ENCODE measurements around the gene CTDP1. TPM values are rescaled to one million over a fixed set of nuclear protein-coding genes. Genes with fewer than 3 reads are reported as not detected.

CTDP1 gene
- total RNA-seq, 4 donors from 2014 or later = 16.7 to 25.3 (median 21.6) TPM

GRCh38 chr18:79774111-79774510, 94.5 kb downstream of the CTDP1 start:
- Histone ChIP-seq H3K27me3 (peaks cover 83% of the 10 kb centered on the region), H3K4me1 (no peaks in the 10 kb centered on the region), H3K9me3 (peaks cover 0 to 11% (median 0%) of the 10 kb centered on the region in 3 donors), H3K36me3 (no peaks in the 10 kb centered on the region), H3K27ac (no peak overlapping the region), H3K4me3 (no peak overlapping the region)
- no peak for ATAC-seq
- 77 to 92% methylated on average over 12 to 13 of the region's 18 CpGs for WGBS, 2 donors (ENCODE audit: low coverage in 1 of 2)
- TF ChIP-seq POLR2AphosphoS5 (IDR thresholded peaks at IDR 0.05) (no peak), EP300 (IDR thresholded peaks at IDR 0.05) (no peak), POLR2A (IDR thresholded peaks at IDR 0.05) (no peak)
- TF ChIP-seq, protein P1, sequence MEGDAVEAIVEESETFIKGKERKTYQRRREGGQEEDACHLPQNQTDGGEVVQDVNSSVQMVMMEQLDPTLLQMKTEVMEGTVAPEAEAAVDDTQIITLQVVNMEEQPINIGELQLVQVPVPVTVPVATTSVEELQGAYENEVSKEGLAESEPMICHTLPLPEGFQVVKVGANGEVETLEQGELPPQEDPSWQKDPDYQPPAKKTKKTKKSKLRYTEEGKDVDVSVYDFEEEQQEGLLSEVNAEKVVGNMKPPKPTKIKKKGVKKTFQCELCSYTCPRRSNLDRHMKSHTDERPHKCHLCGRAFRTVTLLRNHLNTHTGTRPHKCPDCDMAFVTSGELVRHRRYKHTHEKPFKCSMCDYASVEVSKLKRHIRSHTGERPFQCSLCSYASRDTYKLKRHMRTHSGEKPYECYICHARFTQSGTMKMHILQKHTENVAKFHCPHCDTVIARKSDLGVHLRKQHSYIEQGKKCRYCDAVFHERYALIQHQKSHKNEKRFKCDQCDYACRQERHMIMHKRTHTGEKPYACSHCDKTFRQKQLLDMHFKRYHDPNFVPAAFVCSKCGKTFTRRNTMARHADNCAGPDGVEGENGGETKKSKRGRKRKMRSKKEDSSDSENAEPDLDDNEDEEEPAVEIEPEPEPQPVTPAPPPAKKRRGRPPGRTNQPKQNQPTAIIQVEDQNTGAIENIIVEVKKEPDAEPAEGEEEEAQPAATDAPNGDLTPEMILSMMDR (IDR thresholded peaks at IDR 0.05) = no peak

GRCh38 chr18:79775441-79776221, 96.0 kb downstream of the CTDP1 start:
- TF ChIP-seq POLR2AphosphoS5 (IDR thresholded peaks at IDR 0.05) (no peak), EP300 (IDR thresholded peaks at IDR 0.05) (no peak), POLR2A (IDR thresholded peaks at IDR 0.05) (no peak)
- TF ChIP-seq, protein P1 (IDR thresholded peaks at IDR 0.05) = no peak
- Histone ChIP-seq H3K27me3 (peaks cover 80% of the 10 kb centered on the region), H3K4me3 (no peak overlapping the region), H3K4me1 (no peaks in the 10 kb centered on the region), H3K36me3 (no peaks in the 10 kb centered on the region), H3K27ac (no peak overlapping the region), H3K9me3 (no peaks in the 10 kb centered on the region)
- no peak for ATAC-seq
- WGBS, 2 donors (ENCODE audit: low coverage in 1 of 2) = 83 to 85% methylated on average over 9 to 19 of the region's 35 CpGs

DNA sequence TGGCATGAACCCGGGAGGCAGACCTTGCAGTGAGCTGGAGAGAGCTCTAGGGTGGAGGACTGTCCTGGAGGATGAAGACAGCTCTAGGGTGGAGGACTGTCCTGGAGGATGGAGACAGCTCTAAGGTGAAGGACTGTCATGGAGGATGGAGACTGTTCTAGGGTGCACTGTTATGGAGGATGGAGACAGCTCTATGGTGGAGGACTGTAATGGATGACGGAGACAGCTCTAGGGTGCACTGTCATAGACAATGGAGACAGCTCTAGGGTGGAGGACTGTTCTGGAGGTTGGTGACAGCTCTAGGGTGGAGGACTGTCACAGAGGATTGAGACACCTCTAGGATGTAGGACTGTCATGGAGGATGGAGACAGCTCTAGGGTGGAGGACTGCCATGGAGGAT, 97.1 kb downstream of the CTDP1 start:
- no peak overlapping the region for H3K27ac ChIP-seq
- WGBS, 2 donors (ENCODE audit: low coverage in 1 of 2) = 48 to 86% methylated on average over 1 to 2 of the region's 2 CpGs
- TF ChIP-seq POLR2AphosphoS5 (IDR thresholded peaks at IDR 0.05) (no peak), EP300 (IDR thresholded peaks at IDR 0.05) (no peak), POLR2A (IDR thresholded peaks at IDR 0.05) (no peak)
- TF ChIP-seq, protein P1 (IDR thresholded peaks at IDR 0.05) = no peak
- H3K9me3 ChIP-seq = no peaks in the 10 kb centered on the region
- H3K27me3 ChIP-seq = peaks cover 86% of the 10 kb centered on the region
- H3K4me3 ChIP-seq = no peak overlapping the region
- no peak for ATAC-seq
- no peaks in the 10 kb centered on the region for H3K4me1 ChIP-seq
- no peaks in the 10 kb centered on the region for H3K36me3 ChIP-seq

- TF ChIP-seq POLR2AphosphoS5 (IDR thresholded peaks at IDR 0.05) (no peak), POLR2A (IDR thresholded peaks at IDR 0.05) (no peak), EP300 (IDR thresholded peaks at IDR 0.05) (no peak)
- TF ChIP-seq, protein P1 (IDR thresholded peaks at IDR 0.05) = no peak
Observed at GRCh38 chr18:79778291-79778791, 98.7 kb downstream of the CTDP1 start.

More at GRCh38 chr18:79778291-79778791, 98.7 kb downstream of the CTDP1 start:
- no peak overlapping the region for H3K27ac ChIP-seq
- no peak for ATAC-seq
- no peaks in the 10 kb centered on the region for H3K9me3 ChIP-seq
- no peaks in the 10 kb centered on the region for H3K4me1 ChIP-seq
- no peak overlapping the region for H3K4me3 ChIP-seq
- WGBS, 2 donors (ENCODE audit: low coverage in 1 of 2) = 68% methylated on average over 6 of the region's 26 CpGs; no CpG with 5 or more reads in 1 of the 2 donors
- no peaks in the 10 kb centered on the region for H3K36me3 ChIP-seq
- peaks cover 82% of the 10 kb centered on the region for H3K27me3 ChIP-seq

Data from gastroesophageal sphincter (tissue), 4 donors.